ENCODE results near the gene UGP2. TPM values are rescaled to one million over a fixed set of nuclear protein-coding genes. Genes with fewer than 3 reads are reported as not detected.

Gene UGP2
- total and polyA plus RNA-seq, 10 of the 15 experiments (the other 5 are each of a cell fraction or from before 2014, with no cell fraction given), result 40.8 to 98.3 (median 76.1) TPM

DNA sequence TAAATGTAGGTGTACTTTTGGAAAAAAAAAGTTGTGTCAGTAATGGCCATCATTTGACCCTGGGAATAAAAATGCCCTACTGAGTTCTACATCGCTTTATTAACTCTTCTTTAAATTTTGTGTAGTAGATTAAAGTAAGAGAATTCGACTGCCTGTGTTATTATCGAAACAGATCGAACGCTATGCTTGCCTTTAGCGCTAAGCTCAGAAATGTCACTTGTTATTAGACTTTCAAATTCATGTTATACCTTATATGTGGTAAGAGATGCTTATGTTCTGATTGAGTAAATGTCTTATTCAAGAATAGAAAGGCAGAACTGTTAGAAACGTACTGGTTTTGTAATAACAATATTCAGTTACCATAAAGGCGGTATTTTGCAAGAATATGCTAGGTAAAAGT lies 1.4 kb downstream of the UGP2 start (continued):
- no peak for TF ChIP-seq CHD4 (IDR thresholded peaks at IDR 0.05)
- TF ChIP-seq, protein P1, sequence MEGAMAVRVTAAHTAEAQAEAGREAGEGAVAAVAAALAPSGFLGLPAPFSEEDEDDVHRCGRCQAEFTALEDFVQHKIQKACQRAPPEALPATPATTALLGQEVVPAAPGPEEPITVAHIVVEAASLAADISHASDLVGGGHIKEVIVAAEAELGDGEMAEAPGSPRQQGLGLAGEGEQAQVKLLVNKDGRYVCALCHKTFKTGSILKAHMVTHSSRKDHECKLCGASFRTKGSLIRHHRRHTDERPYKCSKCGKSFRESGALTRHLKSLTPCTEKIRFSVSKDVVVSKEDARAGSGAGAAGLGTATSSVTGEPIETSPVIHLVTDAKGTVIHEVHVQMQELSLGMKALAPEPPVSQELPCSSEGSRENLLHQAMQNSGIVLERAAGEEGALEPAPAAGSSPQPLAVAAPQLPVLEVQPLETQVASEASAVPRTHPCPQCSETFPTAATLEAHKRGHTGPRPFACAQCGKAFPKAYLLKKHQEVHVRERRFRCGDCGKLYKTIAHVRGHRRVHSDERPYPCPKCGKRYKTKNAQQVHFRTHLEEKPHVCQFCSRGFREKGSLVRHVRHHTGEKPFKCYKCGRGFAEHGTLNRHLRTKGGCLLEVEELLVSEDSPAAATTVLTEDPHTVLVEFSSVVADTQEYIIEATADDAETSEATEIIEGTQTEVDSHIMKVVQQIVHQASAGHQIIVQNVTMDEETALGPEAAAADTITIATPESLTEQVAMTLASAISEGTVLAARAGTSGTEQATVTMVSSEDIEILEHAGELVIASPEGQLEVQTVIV (IDR thresholded peaks at IDR 0.05; ENCODE audit: borderline replicate concordance, partially characterized antibody), result no peak
- TF ChIP-seq, protein P2, sequence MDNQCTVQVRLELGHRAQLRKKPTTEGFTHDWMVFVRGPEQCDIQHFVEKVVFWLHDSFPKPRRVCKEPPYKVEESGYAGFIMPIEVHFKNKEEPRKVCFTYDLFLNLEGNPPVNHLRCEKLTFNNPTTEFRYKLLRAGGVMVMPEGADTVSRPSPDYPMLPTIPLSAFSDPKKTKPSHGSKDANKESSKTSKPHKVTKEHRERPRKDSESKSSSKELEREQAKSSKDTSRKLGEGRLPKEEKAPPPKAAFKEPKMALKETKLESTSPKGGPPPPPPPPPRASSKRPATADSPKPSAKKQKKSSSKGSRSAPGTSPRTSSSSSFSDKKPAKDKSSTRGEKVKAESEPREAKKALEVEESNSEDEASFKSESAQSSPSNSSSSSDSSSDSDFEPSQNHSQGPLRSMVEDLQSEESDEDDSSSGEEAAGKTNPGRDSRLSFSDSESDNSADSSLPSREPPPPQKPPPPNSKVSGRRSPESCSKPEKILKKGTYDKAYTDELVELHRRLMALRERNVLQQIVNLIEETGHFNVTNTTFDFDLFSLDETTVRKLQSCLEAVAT (IDR thresholded peaks at IDR 0.05), result peak; percentile 95
- no peak for TF ChIP-seq NFXL1 (IDR thresholded peaks at IDR 0.05; ENCODE audit: borderline replicate concordance)
- TF ChIP-seq, protein P3, sequence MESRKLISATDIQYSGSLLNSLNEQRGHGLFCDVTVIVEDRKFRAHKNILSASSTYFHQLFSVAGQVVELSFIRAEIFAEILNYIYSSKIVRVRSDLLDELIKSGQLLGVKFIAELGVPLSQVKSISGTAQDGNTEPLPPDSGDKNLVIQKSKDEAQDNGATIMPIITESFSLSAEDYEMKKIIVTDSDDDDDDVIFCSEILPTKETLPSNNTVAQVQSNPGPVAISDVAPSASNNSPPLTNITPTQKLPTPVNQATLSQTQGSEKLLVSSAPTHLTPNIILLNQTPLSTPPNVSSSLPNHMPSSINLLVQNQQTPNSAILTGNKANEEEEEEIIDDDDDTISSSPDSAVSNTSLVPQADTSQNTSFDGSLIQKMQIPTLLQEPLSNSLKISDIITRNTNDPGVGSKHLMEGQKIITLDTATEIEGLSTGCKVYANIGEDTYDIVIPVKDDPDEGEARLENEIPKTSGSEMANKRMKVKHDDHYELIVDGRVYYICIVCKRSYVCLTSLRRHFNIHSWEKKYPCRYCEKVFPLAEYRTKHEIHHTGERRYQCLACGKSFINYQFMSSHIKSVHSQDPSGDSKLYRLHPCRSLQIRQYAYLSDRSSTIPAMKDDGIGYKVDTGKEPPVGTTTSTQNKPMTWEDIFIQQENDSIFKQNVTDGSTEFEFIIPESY (IDR thresholded peaks at IDR 0.05), result 0 out of 2 replicates have a peak, but pooled peaks have one; percentile 43
- no peak for TF ChIP-seq SRF (IDR thresholded peaks at IDR 0.05; ENCODE audit: low read depth in 2 of 2, low read length in 2 of 2)
- no peak for TF ChIP-seq MYC (IDR thresholded peaks at IDR 0.05; ENCODE audit: insufficient read depth, insufficient read length, insufficient replicate concordance, low read length, severe bottlenecking)
- TF ChIP-seq, protein P4, sequence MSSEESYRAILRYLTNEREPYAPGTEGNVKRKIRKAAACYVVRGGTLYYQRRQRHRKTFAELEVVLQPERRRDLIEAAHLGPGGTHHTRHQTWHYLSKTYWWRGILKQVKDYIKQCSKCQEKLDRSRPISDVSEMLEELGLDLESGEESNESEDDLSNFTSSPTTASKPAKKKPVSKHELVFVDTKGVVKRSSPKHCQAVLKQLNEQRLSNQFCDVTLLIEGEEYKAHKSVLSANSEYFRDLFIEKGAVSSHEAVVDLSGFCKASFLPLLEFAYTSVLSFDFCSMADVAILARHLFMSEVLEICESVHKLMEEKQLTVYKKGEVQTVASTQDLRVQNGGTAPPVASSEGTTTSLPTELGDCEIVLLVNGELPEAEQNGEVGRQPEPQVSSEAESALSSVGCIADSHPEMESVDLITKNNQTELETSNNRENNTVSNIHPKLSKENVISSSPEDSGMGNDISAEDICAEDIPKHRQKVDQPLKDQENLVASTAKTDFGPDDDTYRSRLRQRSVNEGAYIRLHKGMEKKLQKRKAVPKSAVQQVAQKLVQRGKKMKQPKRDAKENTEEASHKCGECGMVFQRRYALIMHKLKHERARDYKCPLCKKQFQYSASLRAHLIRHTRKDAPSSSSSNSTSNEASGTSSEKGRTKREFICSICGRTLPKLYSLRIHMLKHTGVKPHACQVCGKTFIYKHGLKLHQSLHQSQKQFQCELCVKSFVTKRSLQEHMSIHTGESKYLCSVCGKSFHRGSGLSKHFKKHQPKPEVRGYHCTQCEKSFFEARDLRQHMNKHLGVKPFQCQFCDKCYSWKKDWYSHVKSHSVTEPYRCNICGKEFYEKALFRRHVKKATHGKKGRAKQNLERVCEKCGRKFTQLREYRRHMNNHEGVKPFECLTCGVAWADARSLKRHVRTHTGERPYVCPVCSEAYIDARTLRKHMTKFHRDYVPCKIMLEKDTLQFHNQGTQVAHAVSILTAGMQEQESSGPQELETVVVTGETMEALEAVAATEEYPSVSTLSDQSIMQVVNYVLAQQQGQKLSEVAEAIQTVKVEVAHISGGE (CRISPR knock-in tag; IDR thresholded peaks at IDR 0.05), result no peak
- TF ChIP-seq TBL1XR1 (IDR thresholded peaks at IDR 0.05; ENCODE audit: low read depth, low read length), result no peak
- no peak for TF ChIP-seq ASH2L (IDR thresholded peaks at IDR 0.05; ENCODE audit: borderline replicate concordance, low read depth)
- TF ChIP-seq NFYA (IDR thresholded peaks at IDR 0.05; ENCODE audit: borderline replicate concordance, low read depth, low read length), result no peak
- TF ChIP-seq MEF2B (IDR thresholded peaks at IDR 0.05; ENCODE audit: partially characterized antibody, poor library complexity, severe bottlenecking), result no peak
- TF ChIP-seq YY1 (IDR thresholded peaks at IDR 0.05; ENCODE audit: low read depth, low read length), result no peak
- TF ChIP-seq SMAD5 (IDR thresholded peaks at IDR 0.05; ENCODE audit: low read depth), result no peak
